ENCODE measurements around the gene IMP4. TPM values are rescaled to one million over a fixed set of nuclear protein-coding genes. Genes with fewer than 3 reads are reported as not detected.

IMP4 gene
- total and polyA plus RNA-seq, 2 donors (not counting 3 experiments of a cell fraction or from before 2014, with no cell fraction given) = 74.0 to 149 TPM

GRCh38 chr2:130390460-130391057 lies 47.9 kb downstream of the IMP4 start:
- H2AFZ ChIP-seq (ENCODE audit: low read depth, low read length) = peak overlapping the region; percentile 78

More at GRCh38 chr2:130390460-130391057, 47.9 kb downstream of the IMP4 start:
- FAIRE-seq = no peak
- Histone ChIP-seq H3K27ac (ENCODE audit: insufficient read depth, low read depth, low read length) (no peak overlapping the region), H3K4me3 (replicated peaks in 1 of 3; ENCODE audit: insufficient read depth in 1 of 3, low read depth in 1 of 3, low read length in 3 of 3) (peak overlapping the region in 1 of 3 experiments; percentile 68), H3K79me2 (ENCODE audit: control insufficient read depth, insufficient read depth, low read length) (no peaks in the 10 kb centered on the region), H3K4me1 (ENCODE audit: control insufficient read depth, extremely low read depth, insufficient read depth, low read length) (peaks cover 6% of the 10 kb centered on the region), H3K27me3 (ENCODE audit: control insufficient read depth in 2 of 2, insufficient read depth in 2 of 2, low read length in 2 of 2) (no peaks in the 10 kb centered on the region), H3K9me3 (replicated peaks; ENCODE audit: control insufficient read depth, insufficient read depth, low read length) (no peaks in the 10 kb centered on the region), H3K9me1 (replicated peaks; ENCODE audit: control insufficient read depth, extremely low read depth, insufficient read depth, low read length) (no peaks in the 10 kb centered on the region), H3K36me3 (ENCODE audit: control insufficient read depth in 2 of 2, extremely low read depth in 1 of 2, insufficient read depth in 2 of 2, low read length in 2 of 2) (no peaks in the 10 kb centered on the region), H3K9ac (replicated peaks; ENCODE audit: extremely low read depth, insufficient read depth, low read length) (no peak overlapping the region), H3K4me2 (ENCODE audit: insufficient read depth, low read length) (peak overlapping the region; percentile 84), H4K20me1 (replicated peaks; ENCODE audit: control insufficient read depth, extremely low read depth, insufficient read depth, low read length) (no peaks in the 10 kb centered on the region)
- intact Hi-C loops (cut with micrococcal nuclease) (no loop called here), dilution Hi-C loops (cut with MboI; ENCODE audit: extremely low pct_ligation_motif_present, low sequenced_read_pairs) (no loop called here)
- ChIA-PET CTCF (interaction anchor here (0.6 to 2.3 kb wide), 4 partner anchors 12 to 58 kb away, joined by 3 to 9 read pairs (median 4); partner anchors contain the start of gene PTPN18), POLR2A (no interaction called here)
- TF ChIP-seq EZH2 (IDR thresholded peaks at IDR 0.05; ENCODE audit: borderline replicate concordance, low read depth, low read length, severe bottlenecking) (no peak), GATA2 (IDR thresholded peaks at IDR 0.05; ENCODE audit: insufficient read depth, insufficient read length, low read depth, low read length) (no peak), MYC (IDR thresholded peaks at IDR 0.05; ENCODE audit: low read depth, low read length) (no peak), POLR2AphosphoS5 (IDR thresholded peaks at IDR 0.05; ENCODE audit: insufficient read depth, low read depth, low read length) (no peak), JUN (IDR thresholded peaks at IDR 0.05; ENCODE audit: borderline replicate concordance, insufficient read depth, insufficient read length, low read depth) (no peak), POLR2A (IDR thresholded peaks at IDR 0.05; ENCODE audit: low read depth, low read length) (no peak), FOS (IDR thresholded peaks at IDR 0.05; ENCODE audit: borderline replicate concordance, insufficient read depth, low read length) (no peak)
- TF ChIP-seq, protein P1, sequence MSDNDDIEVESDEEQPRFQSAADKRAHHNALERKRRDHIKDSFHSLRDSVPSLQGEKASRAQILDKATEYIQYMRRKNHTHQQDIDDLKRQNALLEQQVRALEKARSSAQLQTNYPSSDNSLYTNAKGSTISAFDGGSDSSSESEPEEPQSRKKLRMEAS (IDR thresholded peaks at IDR 0.05; ENCODE audit: insufficient read depth, insufficient read length) = no peak
- TF ChIP-seq, protein P2, sequence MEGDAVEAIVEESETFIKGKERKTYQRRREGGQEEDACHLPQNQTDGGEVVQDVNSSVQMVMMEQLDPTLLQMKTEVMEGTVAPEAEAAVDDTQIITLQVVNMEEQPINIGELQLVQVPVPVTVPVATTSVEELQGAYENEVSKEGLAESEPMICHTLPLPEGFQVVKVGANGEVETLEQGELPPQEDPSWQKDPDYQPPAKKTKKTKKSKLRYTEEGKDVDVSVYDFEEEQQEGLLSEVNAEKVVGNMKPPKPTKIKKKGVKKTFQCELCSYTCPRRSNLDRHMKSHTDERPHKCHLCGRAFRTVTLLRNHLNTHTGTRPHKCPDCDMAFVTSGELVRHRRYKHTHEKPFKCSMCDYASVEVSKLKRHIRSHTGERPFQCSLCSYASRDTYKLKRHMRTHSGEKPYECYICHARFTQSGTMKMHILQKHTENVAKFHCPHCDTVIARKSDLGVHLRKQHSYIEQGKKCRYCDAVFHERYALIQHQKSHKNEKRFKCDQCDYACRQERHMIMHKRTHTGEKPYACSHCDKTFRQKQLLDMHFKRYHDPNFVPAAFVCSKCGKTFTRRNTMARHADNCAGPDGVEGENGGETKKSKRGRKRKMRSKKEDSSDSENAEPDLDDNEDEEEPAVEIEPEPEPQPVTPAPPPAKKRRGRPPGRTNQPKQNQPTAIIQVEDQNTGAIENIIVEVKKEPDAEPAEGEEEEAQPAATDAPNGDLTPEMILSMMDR (IDR thresholded peaks at IDR 0.05; ENCODE audit: extremely low read depth in 1 of 2, insufficient read depth in 1 of 2, low read depth in 1 of 2, low read length in 2 of 2) = no peak
- BruUV-seq (replicated peaks) = no TSS peak
- no peak for DNase-seq (ENCODE audit: low read depth, low spot score)

Measured in endothelial cell of umbilical vein (primary cell).